ENCODE results near the gene COL6A3. TPM values are rescaled to one million over a fixed set of nuclear protein-coding genes. Genes with fewer than 3 reads are reported as not detected.

COL6A3 gene
- total and polyA plus RNA-seq, 2 of the 13 experiments (the other 11 are each of a cell fraction or from before 2014, with no cell fraction given): 0.03 TPM; not detected in 1

DNA sequence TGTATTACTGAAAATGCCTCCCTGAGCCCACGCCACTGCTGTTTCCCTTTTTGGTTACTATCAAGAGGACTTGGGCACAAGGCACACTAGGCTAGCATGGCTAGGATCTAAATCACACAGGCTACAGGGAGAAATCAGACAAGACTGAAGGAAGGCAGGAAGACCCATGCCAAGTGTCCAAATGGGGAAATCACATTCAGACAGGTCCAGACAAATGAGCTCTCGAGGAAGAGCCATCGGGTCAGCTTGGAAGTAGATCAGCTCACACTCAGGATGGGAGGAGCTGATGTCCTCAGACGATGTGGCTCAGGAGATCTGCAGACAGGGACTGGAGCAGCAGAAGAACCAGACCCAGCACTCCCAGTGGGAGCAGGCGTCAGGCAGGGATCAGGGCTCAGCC lies 113.2 kb downstream of the COL6A3 start:
- Histone ChIP-seq H3K27me3 (ENCODE audit: control insufficient read depth in 1 of 2, insufficient read depth in 2 of 2, low read length in 2 of 2) (no peaks in the 10 kb centered on the region), H4K20me1 (ENCODE audit: insufficient read depth, low read length) (no peaks in the 10 kb centered on the region), H2AFZ (ENCODE audit: low read length) (no peak overlapping the region), H3K9ac (ENCODE audit: insufficient read depth, low read depth, low read length) (no peak overlapping the region), H3K79me2 (ENCODE audit: insufficient read depth, low read length) (no peaks in the 10 kb centered on the region), H3K27ac (ENCODE audit: extremely low read length, insufficient read depth, low read length) (no peak overlapping the region), H3K36me3 (replicated peaks in 1 of 2; ENCODE audit: control insufficient read depth in 1 of 2, insufficient read depth in 2 of 2, low read length in 2 of 2) (no peaks in the 10 kb centered on the region), H3K4me2 (ENCODE audit: low read depth, low read length) (no peak overlapping the region), H3K4me3 (replicated peaks in 1 of 3; ENCODE audit: insufficient read depth in 1 of 3, low read depth in 2 of 3, low read length in 3 of 3) (no peak overlapping the region), H3K9me3 (ENCODE audit: low read length) (peaks cover 23% of the 10 kb centered on the region; the same call in 1 of the 2 replicates), H3K4me1 (ENCODE audit: insufficient read depth, low read length) (peaks cover 6% of the 10 kb centered on the region; the same call in 1 of the 2 replicates)
- no TSS peak for BruUV-seq (replicated peaks)
- CTCF ChIA-PET (ENCODE audit: low intra/inter-chr PET ratio, low total read pairs): no interaction called here
- POLR2A ChIA-PET: no interaction called here
- TF ChIP-seq ZNF382 (CRISPR knock-in tag; IDR thresholded peaks at IDR 0.05; ENCODE audit: borderline replicate concordance) (no peak), GLMP (CRISPR knock-in tag; IDR thresholded peaks at IDR 0.05; ENCODE audit: borderline replicate concordance) (no peak), RARG (CRISPR knock-in tag; IDR thresholded peaks at IDR 0.05; ENCODE audit: low read depth) (no peak), ZNF550 (CRISPR knock-in tag; IDR thresholded peaks at IDR 0.05; ENCODE audit: borderline replicate concordance) (no peak)
- intact Hi-C loops (cut with micrococcal nuclease; ENCODE audit: unreplicated experiment): no loop called here
- ATAC-seq: no peak
- in situ Hi-C loops (cut with HindIII; ENCODE audit: extremely low pct_ligation_motif_present, low pct_unique_long_range_greater_than_20kb): no loop called here
- no peak for DNase-seq (ENCODE audit: low spot score)
- no peak for FAIRE-seq
- WGBS (ENCODE audit: low lambda C conversion rate): 22% methylated on average over 5 of the region's 5 CpGs

DNA sequence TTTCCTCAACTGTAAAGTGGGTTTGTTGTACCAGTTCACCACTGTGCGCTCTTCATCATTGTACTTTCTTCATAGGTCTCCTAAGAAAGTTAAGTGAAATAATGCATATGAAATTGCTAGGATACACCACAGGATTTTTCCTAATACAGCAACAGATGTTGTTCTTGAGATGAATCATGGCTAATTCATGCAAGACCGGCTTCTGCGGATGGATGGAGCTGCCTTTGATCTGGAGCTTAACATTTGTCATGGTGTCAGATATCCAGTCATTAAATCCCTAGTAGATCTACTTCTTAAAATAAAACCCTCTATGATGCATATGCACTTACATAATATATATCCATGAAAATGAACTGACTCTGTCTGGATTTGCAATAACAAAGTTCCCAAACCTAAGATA lies 114.1 kb downstream of the COL6A3 start:
- no peak overlapping the region for H3K4me2 ChIP-seq (ENCODE audit: low read depth, low read length)
- POLR2A ChIA-PET: no interaction called here

More for the DNA sequence above, 114.1 kb downstream of the COL6A3 start:
- no peak for DNase-seq (ENCODE audit: low spot score)
- Histone ChIP-seq H3K27ac (ENCODE audit: extremely low read length, insufficient read depth, low read length) (no peak overlapping the region), H3K4me1 (ENCODE audit: insufficient read depth, low read length) (peaks cover 6% of the 10 kb centered on the region; the same call in 1 of the 2 replicates), H3K4me3 (replicated peaks in 1 of 3; ENCODE audit: insufficient read depth in 1 of 3, low read depth in 2 of 3, low read length in 3 of 3) (no peak overlapping the region), H4K20me1 (ENCODE audit: insufficient read depth, low read length) (no peaks in the 10 kb centered on the region), H2AFZ (ENCODE audit: low read length) (no peak overlapping the region), H3K36me3 (replicated peaks in 1 of 2; ENCODE audit: control insufficient read depth in 1 of 2, insufficient read depth in 2 of 2, low read length in 2 of 2) (no peaks in the 10 kb centered on the region), H3K79me2 (ENCODE audit: insufficient read depth, low read length) (no peaks in the 10 kb centered on the region), H3K9me3 (ENCODE audit: low read length) (peaks cover 23% of the 10 kb centered on the region; the same call in 1 of the 2 replicates), H3K27me3 (ENCODE audit: control insufficient read depth in 1 of 2, insufficient read depth in 2 of 2, low read length in 2 of 2) (no peaks in the 10 kb centered on the region), H3K9ac (ENCODE audit: insufficient read depth, low read depth, low read length) (no peak overlapping the region)
- no peak for FAIRE-seq
- no peak for ATAC-seq
- intact Hi-C loops (cut with micrococcal nuclease; ENCODE audit: unreplicated experiment) (no loop called here), in situ Hi-C loops (cut with HindIII; ENCODE audit: extremely low pct_ligation_motif_present, low pct_unique_long_range_greater_than_20kb) (no loop called here)
- CTCF ChIA-PET (ENCODE audit: low intra/inter-chr PET ratio, low total read pairs): no interaction called here
- TF ChIP-seq AKAP8 (CRISPR knock-in tag; IDR thresholded peaks at IDR 0.05): no peak
- TF ChIP-seq CCDC6 (CRISPR knock-in tag; IDR thresholded peaks at IDR 0.05): no peak
- TF ChIP-seq SNAI1 (CRISPR knock-in tag; IDR thresholded peaks at IDR 0.05; ENCODE audit: borderline replicate concordance): no peak
- no peak for TF ChIP-seq HOXD1 (CRISPR knock-in tag; IDR thresholded peaks at IDR 0.05)
- TF ChIP-seq STAT5B (CRISPR knock-in tag; IDR thresholded peaks at IDR 0.05): no peak
- BruUV-seq (replicated peaks): no TSS peak
- 71% methylated on average over 3 of the region's 3 CpGs for WGBS (ENCODE audit: low lambda C conversion rate)

Data from HepG2 (cell line).